ENCODE results near the gene NUAK1.
A peak's percentile ranks its signal among the peaks of the same experiment; 100 is the strongest.
"Not testable (repeated sequence)": the region's sequence is repeated elsewhere in the genome, so short reads cannot be mapped to it uniquely, and the experiment has no call there.

Gene NUAK1

DNA sequence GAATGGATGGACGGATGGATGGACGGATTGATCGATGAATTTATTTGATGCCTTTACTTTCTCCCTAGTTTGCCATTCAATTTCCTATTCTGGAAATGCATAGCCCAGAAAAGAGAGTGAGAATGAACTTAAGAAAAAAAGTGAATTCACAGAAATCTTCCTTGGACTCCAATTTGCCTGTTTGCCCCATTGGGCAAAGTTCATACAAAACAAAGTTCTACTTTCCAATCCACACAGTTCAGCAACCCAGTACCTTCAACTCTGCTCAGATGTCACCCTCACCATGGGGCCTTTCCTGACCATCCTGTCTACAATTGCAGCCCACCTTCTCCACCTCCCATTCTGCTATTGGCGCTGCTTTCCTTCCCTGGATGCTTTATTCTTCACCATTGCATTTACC lies 8.2 kb upstream of the NUAK1 start:
- DNase-seq (ENCODE audit: low read depth): no peak

DNA sequence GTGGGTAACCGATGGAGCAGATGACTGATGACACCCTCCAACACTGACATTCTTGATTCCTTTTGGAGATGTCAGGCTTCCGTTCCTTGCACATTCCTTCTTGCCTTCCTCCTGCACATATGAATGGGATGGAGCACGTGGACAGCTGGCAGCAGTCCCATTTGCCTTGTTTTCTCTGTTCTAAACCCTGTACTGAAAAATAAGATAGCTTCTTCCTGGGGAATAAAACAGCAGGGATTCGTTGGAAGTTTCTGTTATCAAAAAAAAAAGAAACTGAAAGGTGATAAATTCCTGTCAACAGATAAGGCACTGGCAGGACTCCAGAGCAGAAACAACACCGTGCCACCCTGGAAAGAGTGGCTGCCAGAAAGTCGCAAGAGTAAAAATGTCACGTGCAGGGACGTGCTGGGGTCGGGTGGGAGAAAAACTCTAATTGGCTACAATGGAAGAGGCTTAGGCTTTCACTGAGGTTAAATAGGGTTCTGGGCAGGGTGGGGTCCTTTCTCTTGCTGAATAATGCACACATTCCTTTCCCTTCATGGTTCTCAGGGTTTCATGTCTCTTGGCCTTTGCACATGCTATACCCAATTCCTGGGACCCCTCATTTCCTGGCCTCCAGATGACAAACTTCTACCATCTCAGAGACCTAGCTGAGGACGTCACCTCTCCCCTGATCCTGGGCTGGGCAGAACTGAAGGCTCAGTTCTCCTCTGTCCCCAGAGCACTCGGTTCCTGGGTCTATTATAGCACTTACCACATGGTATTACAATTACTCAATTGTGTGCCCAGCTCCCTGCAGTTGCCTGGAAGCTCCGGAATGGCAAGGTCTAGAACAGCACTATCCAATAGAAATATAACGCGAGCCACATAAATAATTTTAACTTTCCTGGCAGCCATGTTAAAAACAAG lies 7.0 kb upstream of the NUAK1 start:
- DNase-seq (ENCODE audit: low read depth): no peak

DNA sequence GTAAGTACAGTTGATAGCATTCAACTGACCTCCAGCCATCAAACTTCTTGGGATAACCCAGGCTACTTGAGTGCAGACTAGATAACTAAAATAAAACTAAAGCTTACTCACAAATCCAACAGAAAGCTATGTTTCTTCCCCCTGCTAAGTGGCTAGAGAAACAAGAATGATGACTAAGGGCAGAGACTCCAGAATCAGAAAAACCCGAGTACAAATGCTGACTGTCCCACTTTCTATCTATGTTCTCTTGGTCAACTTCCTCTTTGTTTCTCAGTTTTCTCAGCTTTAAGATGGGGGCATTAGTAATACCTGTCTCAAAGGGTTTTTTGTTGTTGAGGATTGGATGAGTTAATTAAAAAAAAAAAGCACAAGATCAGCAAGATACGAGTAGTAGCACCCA lies 6.1 kb upstream of the NUAK1 start:
- no peak for DNase-seq (ENCODE audit: low read depth)

DNA sequence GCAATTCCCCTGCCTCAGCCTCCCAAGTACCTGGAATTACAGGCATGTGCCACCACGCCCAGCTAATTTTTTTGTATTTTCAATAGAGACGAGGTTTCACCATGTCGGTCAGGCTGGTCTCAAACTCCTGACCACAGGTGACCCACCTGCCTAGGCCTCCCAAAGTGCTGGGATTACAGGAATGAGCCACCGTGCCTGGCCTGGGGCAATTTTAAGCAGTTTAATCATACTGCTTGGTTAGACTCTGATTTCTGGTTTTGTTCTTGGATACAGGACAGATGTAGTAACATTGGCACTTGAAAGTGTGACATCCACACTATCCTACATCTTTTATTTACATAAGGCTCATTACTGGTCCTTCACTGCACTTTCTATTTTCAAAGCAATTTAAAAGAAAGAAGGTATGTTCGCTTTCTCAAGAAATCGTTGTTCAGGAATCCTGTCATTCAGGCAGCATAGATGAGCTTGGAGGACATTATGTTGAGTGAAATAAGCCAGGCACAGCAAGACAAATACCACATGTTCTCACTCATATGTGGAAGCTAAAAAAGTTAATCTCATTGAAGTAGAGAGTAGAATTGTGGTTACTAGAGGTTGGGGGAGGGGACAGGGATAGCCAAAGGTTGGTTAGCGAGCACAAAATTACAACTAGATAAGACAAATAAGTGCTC lies 4.0 kb upstream of the NUAK1 start:
- no peak for DNase-seq (ENCODE audit: low read depth)

- not testable (repeated sequence) for DNase-seq (ENCODE audit: low read depth)
These were observed 3.2 kb upstream of the NUAK1 start for GRCh38 chr12:106141920-106142319.

DNA sequence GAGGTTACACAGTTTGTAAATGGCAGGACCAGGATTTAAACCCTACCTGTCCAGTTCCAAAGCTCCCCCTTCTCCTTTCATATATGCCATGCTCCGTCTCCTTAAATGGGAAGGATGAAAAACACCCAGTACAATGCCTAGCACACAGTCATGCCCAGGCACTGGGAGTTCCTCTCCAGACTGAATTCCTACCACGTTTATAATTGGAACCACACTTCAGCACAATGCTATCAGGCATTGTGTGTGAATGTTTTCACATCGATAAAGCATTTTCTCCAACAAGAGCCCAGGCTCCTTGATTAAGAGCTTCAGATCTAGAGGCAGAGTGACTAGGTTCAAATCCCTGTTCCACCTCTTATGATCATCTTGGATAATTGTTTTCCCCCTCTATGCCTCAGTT lies 2.7 kb upstream of the NUAK1 start:
- no peak for DNase-seq (ENCODE audit: low read depth)

DNA sequence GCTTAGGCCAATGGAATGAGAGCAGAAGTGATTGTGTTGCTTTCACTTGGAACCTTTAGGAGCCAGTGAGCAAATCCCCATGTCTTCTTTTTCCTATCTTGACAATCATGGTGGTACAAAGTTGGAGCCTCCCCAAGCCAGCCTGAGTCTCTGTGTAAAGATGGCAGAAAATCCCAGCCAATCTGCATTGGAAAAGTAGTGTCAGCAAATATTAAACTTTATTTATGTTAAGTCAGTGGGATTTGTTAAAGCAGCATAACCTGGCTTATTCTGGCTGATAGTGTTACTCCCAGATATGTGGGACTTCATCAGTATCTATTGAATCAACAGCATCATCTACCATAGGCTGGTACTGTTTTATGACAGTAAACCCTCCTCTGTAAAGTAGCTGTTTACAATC lies 2.2 kb upstream of the NUAK1 start:
- no peak for DNase-seq (ENCODE audit: low read depth)

- no peak for DNase-seq (ENCODE audit: low read depth)
These were observed 1.7 kb upstream of the NUAK1 start for GRCh38 chr12:106140223-106140986.

DNA sequence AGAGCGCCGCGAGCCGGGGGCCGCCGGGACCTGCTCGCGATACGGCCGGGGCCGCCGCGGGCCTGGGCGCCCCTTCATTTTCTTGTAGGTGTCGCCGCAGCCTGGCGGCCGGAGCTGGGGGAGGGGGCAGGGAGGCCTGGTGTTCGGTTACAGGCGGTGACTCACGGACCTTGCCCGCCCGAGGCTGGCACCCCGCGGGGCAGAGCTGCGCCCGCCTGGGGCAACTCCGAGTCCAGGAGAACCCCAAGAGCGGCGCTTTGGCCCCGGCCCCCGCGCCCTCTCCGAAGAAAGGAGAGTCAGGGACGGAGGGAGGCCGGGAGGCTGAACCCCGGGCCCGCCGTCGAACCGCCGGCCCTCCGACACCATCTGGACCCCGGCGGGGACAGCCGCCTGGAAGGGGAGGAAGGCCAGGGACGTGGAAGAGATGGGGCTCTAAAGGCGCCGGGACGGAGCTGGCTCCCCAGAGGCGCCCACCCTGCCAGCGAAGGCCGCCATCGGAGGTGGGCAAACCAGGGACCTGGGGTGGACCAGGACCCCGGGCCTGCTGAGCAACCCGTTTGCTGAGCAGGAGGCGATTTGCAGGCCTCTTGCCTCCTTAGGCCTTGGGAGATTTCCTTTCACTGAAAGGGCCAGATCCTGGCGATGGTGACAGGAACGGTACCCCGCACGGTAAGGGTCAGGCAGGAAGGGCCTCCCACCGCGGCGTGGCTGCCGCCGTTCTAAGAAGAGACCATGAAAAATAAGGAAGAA lies 843 bp upstream of the NUAK1 start:
- no peak for DNase-seq (ENCODE audit: low read depth)

DNA sequence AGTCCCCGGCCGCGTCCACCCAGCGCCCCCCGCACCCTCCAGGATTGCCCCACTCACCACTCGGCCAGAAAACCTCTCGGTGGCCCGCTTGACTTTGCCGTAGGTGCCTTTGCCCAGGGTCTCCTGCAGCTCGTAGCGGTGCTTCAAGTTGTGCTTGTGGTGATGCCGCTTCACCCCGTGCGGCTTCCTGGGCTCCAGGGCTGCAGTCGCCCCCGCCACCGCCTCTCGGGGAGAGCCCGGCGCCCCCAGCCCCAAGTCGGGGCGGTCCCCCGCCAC lies 459 bp downstream of the NUAK1 start:
- DNase-seq (ENCODE audit: low read depth): no peak

DNA sequence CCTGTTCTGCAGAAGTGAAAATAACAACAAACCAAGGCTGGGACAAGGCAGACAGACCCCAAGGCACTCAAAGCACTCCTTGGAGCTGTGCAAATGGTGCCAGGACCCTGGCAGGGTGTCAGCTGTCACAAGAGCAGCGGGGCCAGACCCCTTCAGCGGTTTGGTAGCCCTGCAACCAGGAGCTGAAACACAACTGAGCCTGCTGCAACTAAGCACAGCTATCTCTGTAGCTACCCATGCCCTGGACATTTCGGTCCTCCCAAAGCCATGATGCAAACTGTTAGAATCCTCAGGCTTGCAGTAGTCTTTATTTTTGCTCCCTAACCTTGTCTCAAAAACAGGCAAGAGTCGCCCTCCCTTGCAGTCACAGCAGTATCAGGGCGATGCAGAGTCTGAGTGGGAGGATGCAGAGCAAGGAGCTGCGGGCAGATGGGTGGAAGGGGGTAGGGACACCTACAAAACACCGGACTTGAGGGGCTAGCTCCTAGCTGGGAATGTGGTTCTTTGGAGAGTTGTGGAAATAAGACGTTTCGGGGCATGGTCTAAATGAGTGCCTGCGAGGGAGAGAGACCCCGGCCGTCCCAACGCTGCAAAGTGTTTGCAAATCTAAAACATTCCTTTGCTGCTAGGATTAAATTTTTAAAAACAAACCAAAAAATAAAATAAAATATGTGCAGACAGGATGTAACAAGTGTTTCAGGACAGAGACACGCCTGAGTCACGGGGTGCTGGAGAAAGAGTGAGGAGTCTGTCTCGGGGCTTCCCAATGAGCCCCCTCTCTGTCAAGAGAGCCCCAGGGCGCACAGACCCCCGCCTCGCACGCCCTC lies 1.0 kb downstream of the NUAK1 start:
- no peak for DNase-seq (ENCODE audit: low read depth)

DNA sequence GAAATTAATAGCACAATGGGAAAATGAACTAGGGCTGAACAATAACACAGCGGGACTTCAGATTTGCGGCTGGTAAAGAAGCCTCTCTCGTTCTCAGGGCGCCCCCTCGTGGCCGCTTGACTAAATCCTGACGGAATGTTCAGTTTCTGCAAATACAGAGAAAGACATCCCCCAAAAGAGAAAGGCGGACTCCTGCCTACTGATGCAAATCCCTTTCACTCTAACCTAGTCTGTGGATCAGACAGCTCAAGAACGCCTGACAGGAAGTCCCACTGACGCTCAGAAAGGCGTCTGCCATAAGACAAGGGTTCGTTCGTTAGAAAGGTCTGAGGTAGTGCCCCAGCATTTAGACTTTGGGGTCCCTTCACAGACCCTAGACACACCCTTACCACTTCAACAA lies 2.5 kb downstream of the NUAK1 start:
- peak; percentile 71 for DNase-seq (ENCODE audit: low read depth)

GRCh38 chr12:106135781-106136180 lies 3.0 kb downstream of the NUAK1 start:
- no peak for DNase-seq (ENCODE audit: low read depth)

GRCh38 chr12:106135075-106135474 lies 3.7 kb downstream of the NUAK1 start:
- DNase-seq (ENCODE audit: low read depth): no peak

GRCh38 chr12:106134294-106134949 lies 4.3 kb downstream of the NUAK1 start:
- DNase-seq (ENCODE audit: low read depth): no peak

GRCh38 chr12:106133136-106134087 lies 5.3 kb downstream of the NUAK1 start:
- no peak for DNase-seq (ENCODE audit: low read depth)

DNA sequence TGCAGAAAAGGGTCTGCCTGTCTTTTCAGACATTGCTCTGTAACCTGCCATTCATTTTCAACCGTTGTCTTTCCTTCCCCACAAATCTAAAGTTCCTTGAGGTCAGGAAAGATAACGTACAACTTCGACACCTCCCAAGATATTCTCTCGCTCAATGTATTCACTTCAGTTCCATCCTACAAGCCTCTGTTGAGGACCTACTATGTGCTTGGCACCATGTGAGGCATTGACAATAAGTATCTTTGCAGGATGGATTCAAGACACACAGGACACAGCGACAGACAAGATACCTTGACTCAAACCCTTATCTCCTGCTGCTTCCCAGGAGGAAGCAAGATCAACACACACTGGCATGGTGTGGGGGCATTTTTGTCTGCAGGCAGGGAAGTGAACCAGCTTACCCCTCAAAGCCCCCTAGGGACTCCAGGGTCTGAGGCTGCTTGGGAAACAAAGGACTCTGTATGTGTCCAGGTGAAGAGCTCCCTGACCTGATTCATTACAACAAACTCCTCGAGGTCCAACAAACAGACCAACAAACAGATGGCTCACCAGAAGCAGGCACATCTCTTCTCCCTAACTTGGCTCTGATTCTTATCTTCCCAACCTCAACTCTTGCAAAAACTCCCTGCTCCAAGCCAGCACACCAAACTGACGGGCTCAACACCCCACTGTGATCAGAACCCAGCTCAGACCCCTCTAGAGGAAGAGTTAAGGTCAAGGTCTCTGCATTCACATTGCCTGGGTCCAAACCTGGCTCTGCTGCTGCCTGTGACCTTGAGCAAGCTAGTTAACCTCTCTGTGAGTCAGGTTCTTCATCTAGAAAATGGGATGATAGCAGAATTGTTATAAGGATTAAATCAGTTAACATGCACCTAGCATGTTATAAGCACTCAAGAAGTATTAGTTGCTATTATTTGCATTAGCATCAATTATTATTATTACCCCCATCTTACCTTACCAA lies 6.3 kb downstream of the NUAK1 start:
- no peak for DNase-seq (ENCODE audit: low read depth)

GRCh38 chr12:106131676-106132075 lies 7.1 kb downstream of the NUAK1 start:
- no peak for DNase-seq (ENCODE audit: low read depth)

All from stimulated activated CD8-positive, alpha-beta memory T cell treated with anti-CD3 and anti-CD28 coated beads, Interleukin-15, amount 100 ng/mL, for 24 hours (primary cell).